Immature natural killer cell (primary cell): ENCODE measurements around the gene AP2A1. TPM values are rescaled to one million over a fixed set of nuclear protein-coding genes. Genes with fewer than 3 reads are reported as not detected.
"Not testable (repeated sequence)": the region's sequence is repeated elsewhere in the genome, so short reads cannot be mapped to it uniquely, and the experiment has no call there.

Experiments used
- DNase-seq, 3 donors: peaks; one replicate each; pipeline ENCODE4 v3.0.0; 2022; ENCODE audit warnings: mixed read lengths in 1 of 3
- H3K27ac Mint-ChIP-seq, 6 donors: one replicate each; pipeline ENCODE4 v1.8.0; 2020; ENCODE audit warnings: mixed read lengths in 6 of 6, mild to moderate bottlenecking in 5 of 6, inconsistent platforms in 4 of 6, moderate library complexity in 3 of 6
- H3K27me3 Mint-ChIP-seq, 3 donors: one replicate each; pipeline ENCODE4 v1.8.0; 2020 to 2021; ENCODE audit warnings: low read depth in 3 of 3, mild to moderate bottlenecking in 3 of 3, mixed read lengths in 3 of 3, moderate library complexity in 3 of 3, inconsistent platforms in 1 of 3
- H3K36me3 Mint-ChIP-seq, 3 donors: one replicate each; pipeline ENCODE4 v1.8.0; 2020; ENCODE audit warnings: mixed read lengths in 3 of 3, inconsistent platforms in 2 of 3, mild to moderate bottlenecking in 2 of 3
- H3K4me1 Mint-ChIP-seq, 2 donors: one replicate each; pipeline ENCODE4 v1.8.0; 2020; ENCODE audit warnings: inconsistent platforms in 2 of 2, mild to moderate bottlenecking in 2 of 2, mixed read lengths in 2 of 2, moderate library complexity in 1 of 2
- H3K4me3 Mint-ChIP-seq, 5 donors: one replicate each; pipeline ENCODE4 v1.8.0; 2020; ENCODE audit warnings: mild to moderate bottlenecking in 5 of 5, mixed read lengths in 5 of 5, inconsistent platforms in 3 of 5, moderate library complexity in 3 of 5
- H3K9me3 Mint-ChIP-seq, 6 donors: one replicate each; pipeline ENCODE4 v1.8.0; 2020; ENCODE audit warnings: mild to moderate bottlenecking in 6 of 6, mixed read lengths in 6 of 6, inconsistent platforms in 4 of 6, moderate library complexity in 3 of 6
- polyA plus RNA-seq, 3 donors: library from polyadenylated mRNA; unstranded; fragments of 300-500 nt; fragmentation: Illumina TruSeq; gene quantifications; one replicate each; pipeline ENCODE4 v1.2.3, GENCODE V29; 2021

AP2A1 gene
- 10 to 100 TPM in 2 of 3 donors, 1 to 10 TPM in 1; 6.4 to 27.7 (median 11.6) TPM for polyA plus RNA-seq

DNA sequence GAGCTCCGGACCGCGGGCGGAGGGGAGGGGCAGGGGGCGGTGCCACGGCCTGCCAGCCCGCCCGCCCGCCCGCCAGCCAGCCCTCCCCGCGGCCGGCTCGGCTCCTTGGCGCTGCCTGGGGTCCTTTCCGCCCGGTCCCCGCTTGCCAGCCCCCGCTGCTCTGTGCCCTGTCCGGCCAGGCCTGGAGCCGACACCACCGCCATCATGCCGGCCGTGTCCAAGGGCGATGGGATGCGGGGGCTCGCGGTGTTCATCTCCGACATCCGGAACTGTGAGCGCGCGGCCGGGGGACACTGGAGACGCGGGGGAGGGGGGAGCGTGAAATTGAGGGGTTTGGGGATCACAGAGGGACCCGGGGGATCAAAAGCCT is at the start of gene AP2A1:
AP2A1 (plus strand) TSS at position 72 of the 370 bp plus-strand sequence; CDS start at position 205, 133 bp downstream.
- H3K27me3 Mint-ChIP-seq: peaks cover 6 to 8% (median 6%) of the 10 kb centered on the region in 3 donors
- H3K4me1 Mint-ChIP-seq: peaks cover 53 to 56% of the 10 kb centered on the region in 2 donors
- peak within 1 kb of the TSS; percentile 94 to 97 (median 95) for H3K4me3 Mint-ChIP-seq
- peaks cover 0 to 3% (median 0%) of the 10 kb centered on the region in 3 donors for H3K36me3 Mint-ChIP-seq
- H3K27ac Mint-ChIP-seq: peak within 1 kb of the TSS; percentile 68 to 99 (median 96)
- H3K9me3 Mint-ChIP-seq: no peaks in the 10 kb centered on the region
- no peak for DNase-seq

DNA sequence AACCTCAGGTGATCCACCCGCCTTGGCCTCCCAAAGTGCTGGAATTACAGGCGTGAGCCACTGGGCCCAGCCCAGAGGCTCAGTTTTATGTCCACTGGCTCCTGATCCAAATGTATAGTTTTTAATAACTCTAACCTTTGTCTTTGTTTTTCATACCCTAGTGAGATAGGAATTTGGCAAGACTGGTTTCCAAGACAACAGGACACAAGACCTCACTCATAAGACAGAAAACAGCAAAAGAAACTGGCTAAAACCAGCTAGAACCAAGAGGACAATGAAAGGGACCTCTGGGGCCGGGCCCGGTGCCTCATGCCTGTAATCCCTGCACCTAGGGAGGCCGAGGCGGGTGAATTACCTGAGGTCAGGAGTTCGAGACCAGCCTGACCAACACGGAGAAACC is 48.3 kb upstream of the AP2A1 start:
- peaks cover 13 to 18% of the 10 kb centered on the region in 2 donors for H3K4me1 Mint-ChIP-seq
- H3K4me3 Mint-ChIP-seq: peak overlapping the region; percentile 52 to 66 (median 64)
- DNase-seq: no peak
- H3K27me3 Mint-ChIP-seq: peaks cover 3 to 12% (median 4%) of the 10 kb centered on the region in 3 donors
- H3K9me3 Mint-ChIP-seq: no peaks in the 10 kb centered on the region
- peak overlapping the region in 3 of 6 donors; percentile 57 to 69 (median 68) for H3K27ac Mint-ChIP-seq
- peaks cover 0 to 9% (median 6%) of the 10 kb centered on the region in 3 donors for H3K36me3 Mint-ChIP-seq

DNA sequence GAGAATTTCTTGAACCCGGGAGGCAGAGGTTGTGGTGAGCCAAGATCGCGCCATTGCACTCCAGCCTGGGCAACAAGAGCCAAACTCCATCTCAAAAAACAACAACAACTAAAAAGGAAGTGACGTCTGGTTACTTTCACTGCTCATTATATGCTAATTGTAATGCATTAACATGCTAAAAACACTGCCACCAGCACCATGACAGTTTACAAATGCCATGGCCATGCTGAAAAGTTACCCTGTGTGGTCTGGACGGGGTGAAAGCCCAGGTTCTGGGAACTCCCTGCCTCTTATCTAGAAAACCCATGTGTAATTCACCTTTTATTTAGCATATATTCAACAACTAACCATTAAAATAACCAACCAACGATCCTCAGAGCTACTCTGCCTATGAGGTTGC is 47.8 kb upstream of the AP2A1 start:
- Mint-ChIP-seq H3K4me1 (peaks cover 13 to 18% of the 10 kb centered on the region in 2 donors), H3K9me3 (no peaks in the 10 kb centered on the region), H3K27ac (peak overlapping the region in 4 of 6 donors; percentile 13 to 73 (median 44)), H3K36me3 (peaks cover 0 to 9% (median 6%) of the 10 kb centered on the region in 3 donors), H3K27me3 (peaks cover 3 to 12% (median 4%) of the 10 kb centered on the region in 3 donors), H3K4me3 (peak overlapping the region in 4 of 5 donors; percentile 30 to 65 (median 50))
- no peak for DNase-seq

DNA sequence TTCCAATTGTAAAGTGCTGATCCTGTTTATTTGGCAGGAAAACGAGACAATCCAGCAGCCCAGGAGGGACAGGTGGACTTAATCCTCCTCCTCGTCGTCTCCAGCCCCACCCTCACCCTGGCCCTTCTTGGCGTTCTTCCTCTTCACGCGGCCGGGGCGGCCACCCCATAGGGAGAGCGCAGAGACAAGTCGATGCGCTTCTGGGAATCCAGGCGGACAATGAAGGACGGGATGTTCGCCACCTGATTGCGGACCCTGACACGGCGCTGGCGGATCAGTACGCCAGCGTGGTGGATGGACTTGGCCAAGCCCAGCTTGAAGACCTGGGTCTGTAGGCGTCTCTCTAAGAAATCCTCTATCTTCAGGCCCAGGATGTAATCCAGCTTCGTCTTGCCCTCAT is 47.4 kb upstream of the AP2A1 start:
- Mint-ChIP-seq H3K27ac (peak overlapping the region in 3 of 6 donors; percentile 13 to 73 (median 36)), H3K4me1 (peaks cover 13 to 18% of the 10 kb centered on the region in 2 donors), H3K4me3 (peak overlapping the region in 4 of 5 donors; percentile 23 to 65 (median 32)), H3K27me3 (peaks cover 3 to 12% (median 4%) of the 10 kb centered on the region in 3 donors)
- not testable (repeated sequence) for DNase-seq, H3K36me3 Mint-ChIP-seq, H3K9me3 Mint-ChIP-seq

DNA sequence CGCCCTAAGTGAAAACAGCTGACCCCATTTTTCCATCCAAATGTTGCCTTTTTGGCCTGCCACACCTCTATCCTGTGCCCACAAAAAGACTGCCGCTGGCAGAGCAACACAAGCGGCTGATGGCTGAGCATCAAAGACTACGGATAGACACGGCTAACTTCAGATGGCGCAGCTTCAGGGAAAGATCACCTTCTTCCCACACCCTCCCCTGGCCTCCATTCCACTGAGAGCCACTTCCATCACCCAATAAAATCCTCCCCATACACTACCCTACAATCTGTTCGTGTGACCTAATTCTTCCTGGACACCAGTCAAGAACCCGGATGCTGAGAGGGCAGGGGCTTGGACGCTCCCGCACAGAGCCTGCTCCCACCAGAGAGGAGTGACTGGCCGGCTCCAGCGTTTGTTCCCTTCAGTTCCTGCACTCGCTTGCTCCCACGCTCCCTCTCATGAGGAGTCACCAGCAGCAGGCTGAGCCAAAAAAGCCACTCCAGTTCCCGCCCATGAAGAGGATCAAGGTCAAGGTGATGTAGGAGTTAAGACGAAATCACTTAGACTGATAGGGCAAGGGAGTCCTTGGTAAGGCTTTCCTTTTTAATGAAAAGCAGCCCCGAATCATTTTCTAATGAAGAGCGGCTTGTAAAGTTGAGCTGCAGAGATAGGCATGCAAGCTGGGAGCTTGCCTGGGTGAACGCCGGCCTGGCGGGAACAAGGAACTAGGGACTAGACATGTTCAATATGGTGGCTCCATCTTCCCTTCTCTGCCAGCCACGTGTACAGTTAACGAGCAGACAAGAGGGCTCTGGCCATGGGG is 39.4 kb upstream of the AP2A1 start:
- Mint-ChIP-seq H3K27ac (peak overlapping the region in 1 of 6 donors; percentile 34), H3K9me3 (no peaks in the 10 kb centered on the region), H3K4me1 (peaks cover 4 to 6% of the 10 kb centered on the region in 2 donors), H3K4me3 (no peak overlapping the region), H3K36me3 (peaks cover 0 to 6% (median 0%) of the 10 kb centered on the region in 3 donors), H3K27me3 (peaks cover 0 to 2% (median 0%) of the 10 kb centered on the region in 3 donors)
- DNase-seq: no peak

DNA sequence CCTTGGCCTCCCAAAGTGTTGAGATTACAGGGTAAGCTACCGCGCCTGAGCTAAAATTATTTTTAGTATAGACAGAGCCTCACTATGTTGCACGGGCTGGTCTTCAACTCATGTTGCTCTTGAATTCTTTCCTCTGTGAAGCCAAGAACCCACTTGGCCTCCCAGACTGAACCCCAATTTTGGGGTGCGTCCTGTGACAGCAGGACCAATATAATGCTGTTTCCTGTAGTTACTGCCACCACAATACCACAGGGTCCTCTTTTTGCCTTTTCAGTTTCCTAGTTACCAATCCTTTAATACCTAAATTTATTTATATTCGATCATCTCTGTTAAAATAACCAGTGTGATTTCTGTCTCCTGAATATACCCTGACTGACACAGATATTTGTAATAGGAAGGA is 36.6 kb upstream of the AP2A1 start:
- H3K9me3 Mint-ChIP-seq: no peaks in the 10 kb centered on the region
- no peak overlapping the region for H3K4me3 Mint-ChIP-seq
- peaks cover 4 to 6% of the 10 kb centered on the region in 2 donors for H3K4me1 Mint-ChIP-seq
- no peaks in the 10 kb centered on the region for H3K36me3 Mint-ChIP-seq
- DNase-seq: no peak
- H3K27me3 Mint-ChIP-seq: peaks cover 0 to 2% (median 2%) of the 10 kb centered on the region in 3 donors
- peak overlapping the region in 1 of 6 donors; percentile 40 for H3K27ac Mint-ChIP-seq

DNA sequence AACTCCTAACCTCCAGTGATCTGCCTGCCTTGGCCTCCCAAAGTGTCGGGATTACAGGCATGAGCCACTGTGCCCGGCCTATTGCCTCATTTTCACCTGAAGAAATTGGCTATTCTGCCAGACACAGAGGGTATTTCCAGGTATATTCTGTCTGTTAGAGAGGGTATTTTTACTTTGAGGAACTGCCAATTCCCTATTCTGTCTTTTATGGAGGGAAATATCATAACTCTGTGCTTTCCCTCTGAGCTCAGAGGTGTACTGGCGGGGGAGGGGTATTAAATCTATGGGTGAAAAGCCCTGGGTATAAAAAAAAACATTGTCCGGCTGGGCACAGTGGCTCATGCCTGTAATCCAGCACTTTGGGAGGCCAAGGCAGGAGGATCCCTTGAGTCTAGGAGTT is 28.5 kb upstream of the AP2A1 start:
- peaks cover 0 to 5% (median 2%) of the 10 kb centered on the region in 3 donors for H3K27me3 Mint-ChIP-seq
- peak overlapping the region in 2 of 6 donors; percentile 45 to 61 for H3K27ac Mint-ChIP-seq

DNA sequence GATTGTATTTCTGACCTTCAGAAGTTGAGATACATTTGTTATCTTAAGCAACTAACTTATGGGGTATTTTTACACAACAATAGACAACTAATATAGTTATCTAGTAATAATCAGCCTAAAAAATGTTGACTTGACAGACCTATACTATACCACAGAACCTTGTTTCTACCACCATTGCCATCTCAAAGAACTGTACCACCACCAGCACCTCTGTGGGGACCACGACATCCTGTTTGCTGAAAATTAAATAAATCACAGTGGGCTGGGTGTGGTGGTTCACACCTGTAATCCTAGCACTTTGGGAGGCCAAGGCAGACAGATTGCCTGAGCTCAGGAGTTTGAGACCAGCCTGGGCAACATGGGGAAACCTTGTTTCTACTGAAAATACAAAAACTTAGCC is 27.7 kb upstream of the AP2A1 start:
- peak overlapping the region in 3 of 6 donors; percentile 34 to 85 (median 71) for H3K27ac Mint-ChIP-seq
- no peak for DNase-seq
- H3K4me1 Mint-ChIP-seq: peaks cover 8 to 14% of the 10 kb centered on the region in 2 donors
- no peaks in the 10 kb centered on the region for H3K9me3 Mint-ChIP-seq
- H3K4me3 Mint-ChIP-seq: no peak overlapping the region
- peaks cover 0 to 5% (median 2%) of the 10 kb centered on the region in 3 donors for H3K27me3 Mint-ChIP-seq
- H3K36me3 Mint-ChIP-seq: no peaks in the 10 kb centered on the region

More for the DNA sequence above, 28.5 kb upstream of the AP2A1 start:
- no peak for DNase-seq
- Mint-ChIP-seq H3K4me3 (no peak overlapping the region), H3K9me3 (no peaks in the 10 kb centered on the region), H3K36me3 (no peaks in the 10 kb centered on the region), H3K4me1 (peaks cover 8 to 14% of the 10 kb centered on the region in 2 donors)

DNA sequence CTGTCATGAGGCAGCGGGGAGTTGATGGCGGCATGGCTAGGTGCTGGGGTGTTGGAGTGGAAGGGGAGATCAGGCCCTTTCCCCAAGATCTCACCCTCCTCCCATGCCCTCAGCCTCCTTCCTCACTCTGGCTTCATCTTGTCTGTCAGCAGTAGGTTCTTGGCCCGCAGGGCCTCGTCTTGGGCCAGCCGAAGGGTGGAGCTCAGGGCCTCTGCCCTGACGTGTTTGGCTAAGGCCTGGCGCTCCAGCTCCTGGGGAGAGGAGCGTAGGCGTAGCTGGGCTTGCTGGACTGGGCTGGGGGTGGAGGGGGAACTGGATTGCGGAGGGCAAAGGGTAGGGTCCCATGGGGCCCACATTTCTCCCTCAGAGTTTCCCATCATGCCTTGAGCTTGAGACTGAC is 26.9 kb upstream of the AP2A1 start:
- no peak overlapping the region for H3K4me3 Mint-ChIP-seq
- H3K4me1 Mint-ChIP-seq: peaks cover 8 to 14% of the 10 kb centered on the region in 2 donors
- H3K27me3 Mint-ChIP-seq: peaks cover 2 to 4% (median 3%) of the 10 kb centered on the region in 3 donors
- no peak overlapping the region for H3K27ac Mint-ChIP-seq
- H3K9me3 Mint-ChIP-seq: no peaks in the 10 kb centered on the region
- DNase-seq: no peak
- no peaks in the 10 kb centered on the region for H3K36me3 Mint-ChIP-seq

DNA sequence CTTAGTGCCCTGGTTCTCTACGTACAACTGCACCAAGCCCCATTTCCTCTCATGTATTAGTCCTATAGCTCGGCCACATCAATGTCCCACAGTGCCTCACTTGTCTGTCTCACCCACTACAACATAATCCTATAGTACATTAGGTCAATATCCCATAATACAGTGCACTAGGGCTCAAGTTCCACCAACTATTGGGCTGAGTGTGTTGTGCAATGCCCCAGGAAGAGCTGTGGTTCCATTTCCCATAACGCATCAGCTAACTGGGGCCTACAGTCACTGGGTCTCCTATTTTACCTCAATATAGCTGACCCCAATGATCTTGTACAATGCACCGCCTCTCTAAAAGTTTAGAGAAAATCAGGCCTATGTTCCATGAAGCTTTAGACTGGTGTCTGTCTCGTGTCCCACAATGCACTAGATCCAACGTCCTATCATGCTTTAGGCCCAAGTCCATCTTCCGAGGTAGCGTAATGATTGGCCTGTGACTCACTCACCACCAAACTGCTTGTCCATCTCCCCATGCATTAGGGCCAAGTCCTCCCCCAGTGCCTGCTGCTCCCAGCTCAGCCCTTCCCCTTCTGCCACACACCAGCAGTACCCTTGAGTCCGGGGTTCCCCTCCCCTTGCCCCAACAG is 25.5 kb upstream of the AP2A1 start:
- no peaks in the 10 kb centered on the region for H3K36me3 Mint-ChIP-seq
- H3K27ac Mint-ChIP-seq: peak overlapping the region in 1 of 6 donors; percentile 7
- H3K4me3 Mint-ChIP-seq: no peak overlapping the region
- no peak for DNase-seq
- H3K4me1 Mint-ChIP-seq: peaks cover 8 to 16% of the 10 kb centered on the region in 2 donors
- H3K27me3 Mint-ChIP-seq: peaks cover 2 to 6% (median 3%) of the 10 kb centered on the region in 3 donors
- peaks cover 0 to 3% (median 0%) of the 10 kb centered on the region in 6 donors for H3K9me3 Mint-ChIP-seq

DNA sequence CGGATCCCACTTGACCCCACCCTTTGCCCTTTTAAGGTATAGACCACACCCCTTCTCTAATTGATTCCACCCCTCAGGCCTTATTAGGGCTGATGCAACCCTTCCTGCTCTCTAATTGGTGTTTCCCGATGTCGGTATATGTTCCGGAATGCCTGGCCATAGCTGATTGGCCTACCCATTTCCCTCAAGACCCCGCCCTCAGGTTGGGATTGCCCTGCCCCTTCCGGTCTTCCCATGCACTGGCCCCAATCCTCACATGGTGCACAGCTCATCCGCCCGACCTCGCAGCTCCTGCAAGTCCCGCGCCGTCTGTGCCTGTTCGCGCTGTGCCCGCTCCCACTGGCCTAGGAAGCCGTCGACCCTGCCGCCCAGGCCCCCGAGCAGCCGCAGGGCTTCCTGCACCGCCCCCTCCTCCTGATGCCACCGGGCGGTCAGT is 21.8 kb upstream of the AP2A1 start:
- Mint-ChIP-seq H3K4me3 (no peak overlapping the region), H3K4me1 (peaks cover 19 to 34% of the 10 kb centered on the region in 2 donors), H3K9me3 (peaks cover 0 to 3% (median 0%) of the 10 kb centered on the region in 6 donors), H3K27me3 (peaks cover 1 to 7% (median 2%) of the 10 kb centered on the region in 3 donors), H3K27ac (no peak overlapping the region), H3K36me3 (no peaks in the 10 kb centered on the region)
- no peak for DNase-seq

DNA sequence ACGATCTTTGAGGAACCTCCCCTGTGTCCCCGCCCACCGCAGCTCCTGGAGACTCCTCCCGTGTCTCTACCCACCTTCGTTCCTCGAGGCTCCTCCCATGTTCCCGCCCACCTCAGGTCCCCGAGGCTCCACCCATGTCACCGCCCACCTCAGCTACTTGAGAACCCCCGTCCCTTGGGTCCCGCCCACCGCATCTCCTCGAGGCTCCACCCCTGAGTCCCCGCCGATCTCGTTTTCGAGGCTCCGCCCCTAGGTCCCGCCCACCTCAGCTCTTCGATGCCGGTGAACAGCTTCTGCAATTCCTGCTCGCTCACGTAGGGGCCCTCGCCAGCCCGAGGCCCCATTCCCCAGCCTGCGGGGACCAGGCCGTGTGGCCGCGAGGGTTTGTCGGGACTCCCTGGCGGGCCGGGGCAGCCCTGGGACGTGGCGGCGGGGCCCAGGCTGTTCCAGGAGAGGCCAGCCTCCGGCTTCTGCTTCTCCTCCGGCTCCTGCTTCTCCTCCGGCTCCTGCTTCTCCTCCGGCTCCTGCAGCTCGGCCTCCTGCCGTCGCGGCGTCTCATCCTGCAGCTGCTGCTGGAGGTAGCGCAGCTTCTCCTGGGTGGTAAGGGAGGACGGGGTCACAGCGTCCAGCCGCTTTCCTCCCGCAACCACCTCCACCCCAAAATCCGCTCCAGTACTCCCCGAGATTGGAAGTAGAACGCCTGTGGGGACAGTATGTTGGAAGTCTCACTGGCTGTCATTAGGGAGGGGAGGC is 20.4 kb upstream of the AP2A1 start:
- Mint-ChIP-seq H3K27me3 (peaks cover 1 to 7% (median 2%) of the 10 kb centered on the region in 3 donors), H3K27ac (peak overlapping the region in 1 of 6 donors; percentile 17), H3K36me3 (no peaks in the 10 kb centered on the region), H3K4me1 (peaks cover 20 to 36% of the 10 kb centered on the region in 2 donors), H3K9me3 (peaks cover 0 to 3% (median 0%) of the 10 kb centered on the region in 6 donors), H3K4me3 (peak overlapping the region in 3 of 5 donors; percentile 6 to 66 (median 53))
- DNase-seq: peak; percentile 50 to 63 (median 60)
